ENCODE measurements around the gene ARL4D. TPM values are rescaled to one million over a fixed set of nuclear protein-coding genes. Genes with fewer than 3 reads are reported as not detected.

The ARL4D gene
- total and polyA plus RNA-seq, 2 of the 4 experiments (the other 2 are of a cell fraction), result 12.5 to 30.7 TPM

GRCh38 chr17:43409131-43409530 lies 10.3 kb downstream of the ARL4D start:
- ATAC-seq (ENCODE audit: low read depth), result no peak
- dilution Hi-C loops (cut with HindIII; ENCODE audit: low sequenced_read_pairs, unreplicated experiment), result no loop called here
- CTCF ChIA-PET, result interaction anchor here (0.9 kb wide), 1 partner anchor 8 kb away, joined by 3 read pairs; no protein-coding TSS in a partner anchor

More at GRCh38 chr17:43409131-43409530, 10.3 kb downstream of the ARL4D start:
- peaks cover 33% of the 10 kb centered on the region for H3K9me1 ChIP-seq (ENCODE audit: insufficient read depth, low read length)
- WGBS, 2 experiments (ENCODE audit: extremely low coverage in 2 of 2, insufficient read length in 1 of 2), result 83% methylated on average over 1 of the region's 3 CpGs; no CpG with 5 or more reads in 1 of the 2 experiments
- no peak overlapping the region for H3K56ac ChIP-seq (ENCODE audit: extremely low read depth, insufficient read depth, low read length)
- H2BK20ac ChIP-seq (ENCODE audit: low read depth, low read length), result peak overlapping the region; percentile 94
- no peak for TF ChIP-seq MAFK (IDR thresholded peaks at IDR 0.05; ENCODE audit: low read depth, low read length)
- peak overlapping the region; percentile 77 for H3K14ac ChIP-seq (replicated peaks; ENCODE audit: low read depth, low read length)
- H3K79me1 ChIP-seq (ENCODE audit: low read depth in 1 of 2, low read length in 2 of 2), result no peaks in the 10 kb centered on the region
- no peak overlapping the region for H4K5ac ChIP-seq (ENCODE audit: low read depth, low read length)
- no peaks in the 10 kb centered on the region for H3K36me3 ChIP-seq (ENCODE audit: control insufficient read depth, insufficient read depth, low read length)
- peak overlapping the region; percentile 54; the same call in 1 of the 2 replicates for H3K18ac ChIP-seq (ENCODE audit: low read depth, low read length)
- H2AFZ ChIP-seq (replicated peaks; ENCODE audit: low read length, poor library complexity), result no peak overlapping the region
- peak overlapping the region in 1 of 2 experiments; percentile 55; a peak in 1 of 4 replicates for H4K8ac ChIP-seq (ENCODE audit: low read depth in 2 of 2, low read length in 2 of 2)
- peaks cover 26% of the 10 kb centered on the region for H3K4me1 ChIP-seq (ENCODE audit: control insufficient read depth, insufficient read depth, low read length)
- H2AK5ac ChIP-seq (ENCODE audit: low read depth, low read length), result peak overlapping the region; percentile 48
- peak overlapping the region; percentile 96 for H3K4ac ChIP-seq (ENCODE audit: low read depth, low read length)
- no peak overlapping the region for H3K4me2 ChIP-seq (ENCODE audit: low read depth, low read length)
- H4K20me1 ChIP-seq (ENCODE audit: insufficient read depth, low read length), result no peaks in the 10 kb centered on the region
- no peak overlapping the region for H3K4me3 ChIP-seq (ENCODE audit: insufficient read depth, low read depth, low read length)
- BruUV-seq (replicated peaks), result no TSS peak
- H3K9me3 ChIP-seq (ENCODE audit: control insufficient read depth, insufficient read depth, low read length), result no peaks in the 10 kb centered on the region
- POLR2A ChIA-PET (ENCODE audit: unreplicated experiment), result interaction anchor here (1.4 kb wide), 1 partner anchor 10 kb away, joined by 5 read pairs; the partner anchor contains the start of gene ARL4D
- H2AK9ac ChIP-seq (replicated peaks; ENCODE audit: low read depth, low read length, poor library complexity), result no peak overlapping the region
- no peak for DNase-seq
- H2BK120ac ChIP-seq (ENCODE audit: low read depth, low read length), result peak overlapping the region; percentile 95
- peak overlapping the region; percentile 45 for H4K91ac ChIP-seq (ENCODE audit: insufficient read depth, low read depth, low read length)
- H2BK5ac ChIP-seq (ENCODE audit: low read depth, low read length, poor library complexity, severe bottlenecking), result peak overlapping the region; percentile 18
- no peak overlapping the region for H3K9ac ChIP-seq (ENCODE audit: low read depth, low read length)
- peak overlapping the region; percentile 47; the same call in 2 of the 3 replicates for H2BK15ac ChIP-seq (ENCODE audit: low read depth, low read length)
- H3K27me3 ChIP-seq (ENCODE audit: control insufficient read depth, insufficient read depth, low read length), result no peaks in the 10 kb centered on the region
- H3K27ac ChIP-seq (ENCODE audit: insufficient read depth, low read length), result peak overlapping the region; percentile 10; the same call in 1 of the 2 replicates
- intact Hi-C loops (cut with micrococcal nuclease) (no loop called here), in situ Hi-C loops (cut with MboI; ENCODE audit: low sequenced_read_pairs) (no loop called here)
- peak overlapping the region; percentile 62; the same call in 1 of the 2 replicates for H3K23ac ChIP-seq (ENCODE audit: low read depth, low read length)
